GDM1 (cell line): ENCODE data around the gene CRLF3.
"Not testable (repeated sequence)": the region's sequence is repeated elsewhere in the genome, so short reads cannot be mapped to it uniquely, and the experiment has no call there.

Source experiments
- DNase-seq: peaks from one replicate; lab custom pipeline; 2025; lab: John Stamatoyannopoulos, UW

The CRLF3 gene

GRCh38 chr17:30735644-30736043 lies 88.8 kb downstream of the CRLF3 start:
- not testable (repeated sequence) for DNase-seq

DNA sequence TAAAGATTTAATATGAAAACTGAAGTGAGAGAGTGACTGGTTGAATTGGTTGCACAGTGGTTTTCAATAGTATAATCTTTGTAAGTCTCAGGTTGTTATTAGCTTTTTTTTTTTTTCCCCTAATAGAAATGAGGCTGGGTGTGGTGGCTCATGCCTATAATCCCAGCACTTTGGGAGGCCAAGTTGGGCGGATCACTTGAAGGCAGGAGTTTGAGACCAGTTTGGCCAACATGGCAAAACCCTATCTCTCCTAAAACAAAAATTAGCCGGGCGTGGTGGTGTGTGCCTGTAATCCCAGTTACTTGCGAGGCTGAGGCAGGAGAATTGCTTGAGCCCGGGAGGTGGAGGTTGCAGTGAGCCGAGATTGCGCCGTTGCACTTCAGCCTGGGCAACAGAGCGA lies 89.3 kb downstream of the CRLF3 start:
- not testable (repeated sequence) for DNase-seq

DNA sequence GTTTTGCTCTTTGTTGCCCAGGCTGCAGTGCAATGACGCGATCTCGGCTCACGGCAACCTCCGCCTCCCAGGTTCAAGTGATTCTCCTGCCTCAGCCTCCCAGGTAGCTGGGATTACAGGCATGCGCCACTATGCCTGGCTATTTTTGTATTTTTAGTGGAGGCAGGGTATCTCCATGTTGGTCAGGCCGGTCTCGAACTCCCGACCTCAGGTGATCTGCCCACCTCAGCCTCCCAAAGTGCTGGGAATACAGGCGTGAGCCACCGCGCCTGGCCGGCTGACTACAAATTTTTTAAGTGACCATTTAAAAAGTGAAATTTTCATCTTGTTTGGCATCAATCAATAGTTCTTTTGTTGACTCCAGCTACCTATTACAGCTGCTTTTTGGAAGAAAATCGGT lies 90.3 kb downstream of the CRLF3 start:
- DNase-seq, result not testable (repeated sequence)
